DOHH2 (cell line): ENCODE results near the gene CD274.
"Not testable (repeated sequence)": the region's sequence is repeated elsewhere in the genome, so short reads cannot be mapped to it uniquely, and the experiment has no call there.

Source experiments
- H3F3A ChIP-seq: fragments of 200-600 bp; sonication (generic), shearing (Covaris generic); 2 replicates; pipeline ENCODE4 v1.6.0; 2016; ENCODE audit warnings: antibody characterized with exemption, mild to moderate bottlenecking; ENCODE audit not compliant: control insufficient read depth, insufficient read depth
- H3K27ac ChIP-seq: fragments of 200-600 bp; sonication (generic); 2 replicates; pipeline ENCODE4 v1.5.1; 2014; ENCODE audit warnings: low read depth, mild to moderate bottlenecking, low read length, moderate library complexity
- H3K27me3 ChIP-seq: fragments of 200-600 bp; sonication (generic); 2 replicates; pipeline ENCODE4 v1.6.1; 2014; ENCODE audit warnings: mild to moderate bottlenecking, low read length, mixed read lengths; ENCODE audit not compliant: control insufficient read depth
- H3K36me3 ChIP-seq: fragments of 200-600 bp; sonication (generic); 2 replicates; pipeline ENCODE4 v1.6.1; 2014; ENCODE audit warnings: mild to moderate bottlenecking, low read length, moderate library complexity, mixed read lengths; ENCODE audit not compliant: control insufficient read depth
- H3K4me1 ChIP-seq: fragments of 200-600 bp; sonication (generic); 2 replicates; pipeline ENCODE4 v1.6.1; 2014; ENCODE audit warnings: mild to moderate bottlenecking, low read length, mixed read lengths; ENCODE audit not compliant: control insufficient read depth
- H3K4me2 ChIP-seq: fragments of 200-600 bp; sonication (generic); 2 replicates; pipeline ENCODE4 v1.6.0; 2014; ENCODE audit warnings: mild to moderate bottlenecking, low read length, moderate library complexity
- H3K4me3 ChIP-seq: fragments of 200-600 bp; sonication (generic); 2 replicates; pipeline ENCODE4 v1.5.1; 2014; ENCODE audit warnings: mild to moderate bottlenecking, low read length, mixed read lengths
- H3K79me2 ChIP-seq: fragments of 200-600 bp; sonication (generic); 2 replicates; pipeline ENCODE4 v1.6.1; 2014; ENCODE audit warnings: mild to moderate bottlenecking, low read length, mixed read lengths; ENCODE audit not compliant: control insufficient read depth
- H3K9me2 ChIP-seq: fragments of 200-600 bp; sonication (generic); replicated peaks from 2 replicates; pipeline ENCODE4 v1.6.1; 2014; ENCODE audit warnings: mild to moderate bottlenecking, low read length, mixed read lengths; ENCODE audit not compliant: control insufficient read depth
- H3K9me3 ChIP-seq: fragments of 200-600 bp; sonication (generic); 2 replicates; pipeline ENCODE4 v1.6.1; 2014; ENCODE audit warnings: antibody characterized with exemption, low read length, mixed read lengths; ENCODE audit not compliant: control insufficient read depth, insufficient read depth
- H4K20me1 ChIP-seq: fragments of 200-600 bp; sonication (generic); 2 replicates; pipeline ENCODE4 v1.6.0; 2014; ENCODE audit warnings: low read depth, mild to moderate bottlenecking, antibody characterized with exemption, low read length, moderate library complexity; ENCODE audit not compliant: control insufficient read depth, insufficient read depth
- EZH2phosphoT487 ChIP-seq: fragments of 200-600 bp; sonication (generic); IDR thresholded peaks from 2 replicates; pipeline ENCODE4 v1.6.1; 2017; ENCODE audit warnings: borderline replicate concordance, mild to moderate bottlenecking, antibody characterized with exemption, low read length, moderate library complexity, mixed read lengths
- TF ChIP-seq, protein P1 (sequence below): fragments of 200-600 bp; sonication (generic); IDR thresholded peaks from one replicate; pipeline ENCODE4 v1.5.1; 2014; ENCODE audit warnings: antibody characterized with exemption, mild to moderate bottlenecking, low read depth, low read length; ENCODE audit not compliant: poor library complexity, severe bottlenecking

CD274 gene

GRCh38 chr9:5466766-5467165, 16.4 kb downstream of the CD274 start:
- Histone ChIP-seq H4K20me1 (no peaks in the 10 kb centered on the region), H3K27me3 (no peaks in the 10 kb centered on the region), H3K9me2 (no peaks in the 10 kb centered on the region), H3K79me2 (no peaks in the 10 kb centered on the region), H3K4me1 (peaks cover 4% of the 10 kb centered on the region; the same call in 1 of the 2 replicates), H3K9me3 (no peaks in the 10 kb centered on the region), H3K4me2 (no peak overlapping the region), H3F3A (no peaks in the 10 kb centered on the region), H3K27ac (no peak overlapping the region), H3K36me3 (no peaks in the 10 kb centered on the region), H3K4me3 (no peak overlapping the region)
- TF ChIP-seq, protein P1, sequence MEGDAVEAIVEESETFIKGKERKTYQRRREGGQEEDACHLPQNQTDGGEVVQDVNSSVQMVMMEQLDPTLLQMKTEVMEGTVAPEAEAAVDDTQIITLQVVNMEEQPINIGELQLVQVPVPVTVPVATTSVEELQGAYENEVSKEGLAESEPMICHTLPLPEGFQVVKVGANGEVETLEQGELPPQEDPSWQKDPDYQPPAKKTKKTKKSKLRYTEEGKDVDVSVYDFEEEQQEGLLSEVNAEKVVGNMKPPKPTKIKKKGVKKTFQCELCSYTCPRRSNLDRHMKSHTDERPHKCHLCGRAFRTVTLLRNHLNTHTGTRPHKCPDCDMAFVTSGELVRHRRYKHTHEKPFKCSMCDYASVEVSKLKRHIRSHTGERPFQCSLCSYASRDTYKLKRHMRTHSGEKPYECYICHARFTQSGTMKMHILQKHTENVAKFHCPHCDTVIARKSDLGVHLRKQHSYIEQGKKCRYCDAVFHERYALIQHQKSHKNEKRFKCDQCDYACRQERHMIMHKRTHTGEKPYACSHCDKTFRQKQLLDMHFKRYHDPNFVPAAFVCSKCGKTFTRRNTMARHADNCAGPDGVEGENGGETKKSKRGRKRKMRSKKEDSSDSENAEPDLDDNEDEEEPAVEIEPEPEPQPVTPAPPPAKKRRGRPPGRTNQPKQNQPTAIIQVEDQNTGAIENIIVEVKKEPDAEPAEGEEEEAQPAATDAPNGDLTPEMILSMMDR, result no peak
- TF ChIP-seq EZH2phosphoT487, result no peak

DNA sequence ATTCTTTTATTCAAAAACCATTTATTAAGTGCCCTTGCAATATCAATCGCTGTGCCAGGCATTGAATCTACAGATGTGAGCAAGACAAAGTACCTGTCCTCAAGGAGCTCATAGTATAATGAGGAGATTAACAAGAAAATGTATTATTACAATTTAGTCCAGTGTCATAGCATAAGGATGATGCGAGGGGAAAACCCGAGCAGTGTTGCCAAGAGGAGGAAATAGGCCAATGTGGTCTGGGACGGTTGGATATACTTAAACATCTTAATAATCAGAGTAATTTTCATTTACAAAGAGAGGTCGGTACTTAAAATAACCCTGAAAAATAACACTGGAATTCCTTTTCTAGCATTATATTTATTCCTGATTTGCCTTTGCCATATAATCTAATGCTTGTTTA, 18.5 kb downstream of the CD274 start:
- H3K4me2 ChIP-seq, result no peak overlapping the region

GRCh38 chr9:5470122-5470521, 19.8 kb downstream of the CD274 start:
- Histone ChIP-seq H3K27ac (no peak overlapping the region), H3F3A (no peaks in the 10 kb centered on the region), H3K9me2 (no peaks in the 10 kb centered on the region), H3K79me2 (no peaks in the 10 kb centered on the region), H3K9me3 (no peaks in the 10 kb centered on the region), H3K4me1 (peaks cover 2% of the 10 kb centered on the region; the same call in 1 of the 2 replicates), H3K36me3 (no peaks in the 10 kb centered on the region), H3K27me3 (no peaks in the 10 kb centered on the region), H3K4me2 (no peak overlapping the region), H3K4me3 (no peak overlapping the region), H4K20me1 (no peaks in the 10 kb centered on the region)
- TF ChIP-seq, protein P1, result no peak
- TF ChIP-seq EZH2phosphoT487, result no peak

More for the DNA sequence above, 18.5 kb downstream of the CD274 start:
- Histone ChIP-seq H3K27me3 (no peaks in the 10 kb centered on the region), H3K79me2 (no peaks in the 10 kb centered on the region), H3K4me3 (no peak overlapping the region), H3K4me1 (peaks cover 4% of the 10 kb centered on the region; the same call in 1 of the 2 replicates), H3K9me2 (no peaks in the 10 kb centered on the region), H4K20me1 (no peaks in the 10 kb centered on the region), H3K27ac (no peak overlapping the region), H3K36me3 (no peaks in the 10 kb centered on the region), H3K9me3 (no peaks in the 10 kb centered on the region), H3F3A (no peaks in the 10 kb centered on the region)
- TF ChIP-seq, protein P1, result no peak
- TF ChIP-seq EZH2phosphoT487, result no peak

DNA sequence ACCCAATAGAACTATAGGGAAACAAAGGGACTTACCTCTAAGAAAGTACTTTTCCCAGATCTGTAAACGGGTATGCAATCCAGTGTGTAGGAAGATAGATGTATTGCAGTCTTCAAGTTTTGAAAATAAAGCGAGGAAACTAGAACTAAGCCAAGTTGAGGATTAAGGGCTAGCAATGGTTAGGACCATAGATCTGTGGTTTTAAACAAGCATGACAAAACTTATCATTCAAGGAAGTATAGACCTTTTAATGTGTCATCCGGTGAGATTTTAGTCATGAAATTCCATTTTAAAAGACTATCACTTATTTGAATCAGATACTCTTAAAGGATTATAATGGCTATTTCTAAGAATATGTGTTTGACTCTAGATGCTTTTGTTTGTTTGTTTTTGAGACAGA, 20.5 kb downstream of the CD274 start:
- Histone ChIP-seq H3K4me1 (no peaks in the 10 kb centered on the region), H3K27me3 (no peaks in the 10 kb centered on the region), H3K36me3 (no peaks in the 10 kb centered on the region), H3K79me2 (no peaks in the 10 kb centered on the region), H3F3A (no peaks in the 10 kb centered on the region), H3K27ac (no peak overlapping the region), H3K9me2 (no peaks in the 10 kb centered on the region), H3K4me3 (no peak overlapping the region), H4K20me1 (no peaks in the 10 kb centered on the region), H3K9me3 (no peaks in the 10 kb centered on the region), H3K4me2 (no peak overlapping the region)
- TF ChIP-seq, protein P1, result no peak
- TF ChIP-seq EZH2phosphoT487, result no peak

GRCh38 chr9:5475611-5476010, 25.3 kb downstream of the CD274 start:
- H3K4me1 ChIP-seq, H3K4me2 ChIP-seq, H3K9me3 ChIP-seq, H3K9me2 ChIP-seq, H4K20me1 ChIP-seq, H3K27ac ChIP-seq, H3K79me2 ChIP-seq, H3K27me3 ChIP-seq, H3K36me3 ChIP-seq, H3K4me3 ChIP-seq, H3F3A ChIP-seq: not testable (repeated sequence)
